Cardiac fibroblast (primary cell): ENCODE measurements around the gene MOB1A.

Experiments used
- DNase-seq, 2 donors: peaks; one replicate each; pipeline versions ENCODE4 v3.0.0 to v3.0.0-alpha.2; 2010; ENCODE audit warnings: low read depth in 2 of 2
- H3K4me3 ChIP-seq, 2 donors: replicated peaks in 1 of 2; 1 replicate in 1 of 2; 2 replicates in 1 of 2; pipeline ENCODE4 v1.5.1; 2011; ENCODE audit warnings: low read depth in 2 of 2, low read length in 2 of 2, mild to moderate bottlenecking in 2 of 2, moderate library complexity in 1 of 2
- TF ChIP-seq, protein P1 (sequence below): IDR thresholded peaks from one replicate; pipeline ENCODE4 v1.5.1; 2011; ENCODE audit warnings: low read depth, mild to moderate bottlenecking, low read length, inconsistent platforms

The MOB1A gene

GRCh38 chr2:74198461-74199274 lies 20.0 kb upstream of the MOB1A start, which contains the start of gene MTHFD2:
TSS of gene MTHFD2 (plus strand) at chr2:74198615. CDS start at chr2:74198642, 27 bp downstream.
- peak within 1 kb of the TSS; percentile 97 to 98 for H3K4me3 ChIP-seq
- TF ChIP-seq, protein P1, sequence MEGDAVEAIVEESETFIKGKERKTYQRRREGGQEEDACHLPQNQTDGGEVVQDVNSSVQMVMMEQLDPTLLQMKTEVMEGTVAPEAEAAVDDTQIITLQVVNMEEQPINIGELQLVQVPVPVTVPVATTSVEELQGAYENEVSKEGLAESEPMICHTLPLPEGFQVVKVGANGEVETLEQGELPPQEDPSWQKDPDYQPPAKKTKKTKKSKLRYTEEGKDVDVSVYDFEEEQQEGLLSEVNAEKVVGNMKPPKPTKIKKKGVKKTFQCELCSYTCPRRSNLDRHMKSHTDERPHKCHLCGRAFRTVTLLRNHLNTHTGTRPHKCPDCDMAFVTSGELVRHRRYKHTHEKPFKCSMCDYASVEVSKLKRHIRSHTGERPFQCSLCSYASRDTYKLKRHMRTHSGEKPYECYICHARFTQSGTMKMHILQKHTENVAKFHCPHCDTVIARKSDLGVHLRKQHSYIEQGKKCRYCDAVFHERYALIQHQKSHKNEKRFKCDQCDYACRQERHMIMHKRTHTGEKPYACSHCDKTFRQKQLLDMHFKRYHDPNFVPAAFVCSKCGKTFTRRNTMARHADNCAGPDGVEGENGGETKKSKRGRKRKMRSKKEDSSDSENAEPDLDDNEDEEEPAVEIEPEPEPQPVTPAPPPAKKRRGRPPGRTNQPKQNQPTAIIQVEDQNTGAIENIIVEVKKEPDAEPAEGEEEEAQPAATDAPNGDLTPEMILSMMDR = peak; percentile 85
- DNase-seq = peak; percentile 99

- DNase-seq = no peak
These were observed 19.4 kb upstream of the MOB1A start for GRCh38 chr2:74198023-74198460.

DNA sequence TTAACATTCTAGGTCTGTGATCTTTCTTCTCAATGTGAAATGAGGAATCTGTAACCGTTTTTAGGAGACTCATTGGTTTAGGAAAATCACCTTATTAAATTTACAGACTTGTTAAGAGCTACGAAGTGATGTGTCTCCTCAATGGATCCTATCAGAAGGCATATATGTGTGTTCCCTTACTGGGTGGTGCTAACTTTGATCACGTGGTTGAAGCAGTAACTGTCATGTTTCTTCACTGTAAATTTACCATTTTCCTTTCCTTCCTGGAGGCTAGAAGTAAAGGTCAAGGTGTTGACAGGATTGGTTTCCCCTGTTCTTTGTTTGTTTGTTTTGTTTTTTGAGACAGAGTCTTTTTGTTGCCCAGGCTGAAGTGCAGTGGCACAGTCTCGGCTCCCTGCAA lies 18.4 kb upstream of the MOB1A start:
- no peak for DNase-seq
- TF ChIP-seq, protein P1 = no peak
- no peak overlapping the region for H3K4me3 ChIP-seq

More at GRCh38 chr2:74198023-74198460, 19.4 kb upstream of the MOB1A start:
- TF ChIP-seq, protein P1 = no peak
- H3K4me3 ChIP-seq = peak overlapping the region; percentile 97 to 98

- DNase-seq = no peak
- TF ChIP-seq, protein P1 = no peak
- H3K4me3 ChIP-seq = no peak overlapping the region
These were observed 16.1 kb upstream of the MOB1A start for GRCh38 chr2:74194799-74195198.

DNA sequence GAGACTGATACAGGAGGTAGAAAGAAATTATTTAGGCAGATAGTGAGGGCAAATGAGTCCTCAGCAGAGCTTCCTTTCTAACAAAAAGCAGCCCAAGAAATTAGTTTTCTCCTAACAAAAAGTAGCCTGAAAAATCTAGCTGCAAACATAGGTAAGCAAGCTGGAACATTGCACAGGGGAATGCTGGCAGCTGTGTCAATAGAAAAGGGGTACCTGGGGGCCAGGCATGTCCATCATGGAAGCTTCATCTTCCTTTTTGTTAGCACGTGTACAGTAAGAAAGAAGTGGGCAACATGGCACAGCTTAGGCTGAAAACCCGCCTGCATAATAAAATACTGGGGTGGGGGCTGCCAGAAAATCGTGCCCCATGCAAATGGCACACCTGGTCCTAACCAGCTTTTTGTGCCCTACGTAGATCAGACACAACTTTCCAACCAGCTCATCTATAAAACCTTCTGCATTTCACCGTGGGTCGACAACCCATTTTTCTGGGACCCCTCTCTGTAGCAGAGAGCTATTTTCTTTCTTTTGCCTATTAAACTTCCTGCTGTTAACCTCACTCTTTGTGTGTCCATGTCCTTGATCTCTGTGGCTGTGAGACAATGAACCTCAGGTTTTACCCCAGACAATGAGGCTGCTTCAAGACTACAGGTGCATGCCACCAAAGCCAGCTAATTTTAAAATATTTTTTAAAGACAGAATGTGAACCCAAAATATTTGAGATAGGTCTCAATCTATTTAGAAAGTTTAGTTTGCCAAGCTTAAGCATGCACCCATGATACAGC lies 13.1 kb upstream of the MOB1A start:
- no peak overlapping the region for H3K4me3 ChIP-seq
- TF ChIP-seq, protein P1 = no peak
- DNase-seq = no peak

- no peak overlapping the region for H3K4me3 ChIP-seq
- DNase-seq = no peak
- TF ChIP-seq, protein P1 = no peak
These were observed 10.0 kb upstream of the MOB1A start for GRCh38 chr2:74188696-74189095.
